Urinary bladder (tissue), 4 donors: Measurements from ENCODE around the gene RGMA. TPM values are rescaled to one million over a fixed set of nuclear protein-coding genes. Genes with fewer than 3 reads are reported as not detected.
"Not testable (repeated sequence)": the region's sequence is repeated elsewhere in the genome, so short reads cannot be mapped to it uniquely, and the experiment has no call there.

ENCODE experiments used
- DNase-seq: peaks from one replicate; pipeline ENCODE4 v3.0.0-alpha.2; 2015; ENCODE audit errors: extremely low spot score
- H3K27ac ChIP-seq: one replicate; pipeline ENCODE4 v1.5.1; 2013; ENCODE audit warnings: low read depth, mild to moderate bottlenecking, moderate library complexity
- H3K36me3 ChIP-seq: one replicate; pipeline ENCODE4 v1.6.1; 2013; ENCODE audit warnings: mild to moderate bottlenecking, moderate library complexity; ENCODE audit not compliant: insufficient read depth
- H3K4me1 ChIP-seq: one replicate; pipeline ENCODE4 v1.6.1; 2013; ENCODE audit warnings: mild to moderate bottlenecking, moderate library complexity; ENCODE audit not compliant: insufficient read depth
- H3K4me3 ChIP-seq: one replicate; pipeline ENCODE4 v1.5.1; 2013; ENCODE audit warnings: low read depth, low read length
- whole genome bisulfite sequencing: extraction: QIAGEN DNeasy Blood & Tissue Kit; methylation state at CpG from one replicate; pipeline ENCODE4 v1.1.7; 2013; 5-methylcytosine and 5-hydroxymethylcytosine counted together
- polyA plus RNA-seq: library from polyadenylated mRNA; stranded (reverse); fragments of 200-250 nt; gene quantifications from one replicate; pipeline ENCODE4 v1.2.3, GENCODE V29; 2013
- total RNA-seq: library from RNA; depleted of rRNA; stranded (reverse); fragments of >200 nt; gene quantifications from one replicate; pipeline ENCODE4 v1.2.3, GENCODE V29; 2014
- donor health status: healthy with polysubstance abuse.
- donor health status: healthy.

The RGMA gene
- total and polyA plus RNA-seq, 2 donors: 3.4 to 13.6 TPM

- Histone ChIP-seq H3K36me3 (no peaks in the 10 kb centered on the region), H3K27ac (no peak overlapping the region), H3K4me1 (no peaks in the 10 kb centered on the region), H3K4me3 (no peak overlapping the region)
- DNase-seq: no peak
- WGBS: 86% methylated on average over 18 of the region's 18 CpGs
These were observed 53.7 kb downstream of the RGMA start for GRCh38 chr15:93035092-93035915.

- H3K4me3 ChIP-seq: no peak overlapping the region
- no peaks in the 10 kb centered on the region for H3K36me3 ChIP-seq
- 76% methylated on average over 7 of the region's 7 CpGs for WGBS
- no peak overlapping the region for H3K27ac ChIP-seq
- H3K4me1 ChIP-seq: no peaks in the 10 kb centered on the region
- DNase-seq: no peak
These were observed 54.5 kb downstream of the RGMA start for GRCh38 chr15:93034512-93034911.

- Histone ChIP-seq H3K27ac (no peak overlapping the region), H3K36me3 (no peaks in the 10 kb centered on the region), H3K4me1 (no peaks in the 10 kb centered on the region), H3K4me3 (no peak overlapping the region)
- WGBS: 94% methylated on average over 14 of the region's 14 CpGs
- DNase-seq: no peak
These were observed 55.5 kb downstream of the RGMA start for GRCh38 chr15:93033434-93034045.

GRCh38 chr15:93032515-93033206 is 56.4 kb downstream of the RGMA start:
- not testable (repeated sequence) for H3K4me1 ChIP-seq, H3K36me3 ChIP-seq, DNase-seq, H3K27ac ChIP-seq, H3K4me3 ChIP-seq
- 92% methylated on average over 21 of the region's 21 CpGs for WGBS

GRCh38 chr15:93031557-93032384 is 57.2 kb downstream of the RGMA start:
- not testable (repeated sequence) for DNase-seq, H3K27ac ChIP-seq, H3K4me1 ChIP-seq, H3K4me3 ChIP-seq, H3K36me3 ChIP-seq
- WGBS: 95% methylated on average over 44 of the region's 44 CpGs

GRCh38 chr15:93031103-93031464 is 57.9 kb downstream of the RGMA start:
- Histone ChIP-seq H3K27ac (no peak overlapping the region), H3K4me1 (no peaks in the 10 kb centered on the region), H3K4me3 (no peak overlapping the region), H3K36me3 (no peaks in the 10 kb centered on the region)
- 79% methylated on average over 9 of the region's 9 CpGs for WGBS
- DNase-seq: no peak

GRCh38 chr15:93030430-93031102 is 58.4 kb downstream of the RGMA start:
- 26% methylated on average over 20 of the region's 20 CpGs for WGBS
- Histone ChIP-seq H3K27ac (no peak overlapping the region), H3K4me1 (no peaks in the 10 kb centered on the region), H3K4me3 (no peak overlapping the region), H3K36me3 (no peaks in the 10 kb centered on the region)
- peak; percentile 25 for DNase-seq

GRCh38 chr15:93029836-93030429 is 59.1 kb downstream of the RGMA start:
- no peaks in the 10 kb centered on the region for H3K36me3 ChIP-seq
- no peak overlapping the region for H3K4me3 ChIP-seq
- no peak overlapping the region for H3K27ac ChIP-seq
- no peaks in the 10 kb centered on the region for H3K4me1 ChIP-seq
- WGBS: 69% methylated on average over 12 of the region's 12 CpGs
- DNase-seq: no peak

GRCh38 chr15:93029214-93029835 is 59.7 kb downstream of the RGMA start:
- no peak for DNase-seq
- Histone ChIP-seq H3K4me3 (no peak overlapping the region), H3K36me3 (peaks cover 2% of the 10 kb centered on the region), H3K4me1 (no peaks in the 10 kb centered on the region), H3K27ac (no peak overlapping the region)
- 63% methylated on average over 17 of the region's 17 CpGs for WGBS

- WGBS: 31% methylated on average over 21 of the region's 21 CpGs
- DNase-seq: no peak
- H3K27ac ChIP-seq: no peak overlapping the region
- H3K4me3 ChIP-seq: no peak overlapping the region
- H3K4me1 ChIP-seq: no peaks in the 10 kb centered on the region
- H3K36me3 ChIP-seq: peaks cover 2% of the 10 kb centered on the region
These were observed 60.3 kb downstream of the RGMA start for GRCh38 chr15:93028632-93029213.

- 58% methylated on average over 13 of the region's 13 CpGs for WGBS
- no peak overlapping the region for H3K4me3 ChIP-seq
- DNase-seq: no peak
These were observed 60.8 kb downstream of the RGMA start for GRCh38 chr15:93028111-93028631.

GRCh38 chr15:93027413-93027812 is 61.6 kb downstream of the RGMA start:
- Histone ChIP-seq H3K4me3 (no peak overlapping the region), H3K4me1 (no peaks in the 10 kb centered on the region), H3K27ac (no peak overlapping the region), H3K36me3 (peaks cover 2% of the 10 kb centered on the region)
- WGBS: 89% methylated on average over 10 of the region's 10 CpGs
- no peak for DNase-seq

More at GRCh38 chr15:93028111-93028631, 60.8 kb downstream of the RGMA start:
- Histone ChIP-seq H3K36me3 (peaks cover 2% of the 10 kb centered on the region), H3K27ac (no peak overlapping the region), H3K4me1 (no peaks in the 10 kb centered on the region)
